ENCODE results near the gene CD53.

Gene CD53

DNA sequence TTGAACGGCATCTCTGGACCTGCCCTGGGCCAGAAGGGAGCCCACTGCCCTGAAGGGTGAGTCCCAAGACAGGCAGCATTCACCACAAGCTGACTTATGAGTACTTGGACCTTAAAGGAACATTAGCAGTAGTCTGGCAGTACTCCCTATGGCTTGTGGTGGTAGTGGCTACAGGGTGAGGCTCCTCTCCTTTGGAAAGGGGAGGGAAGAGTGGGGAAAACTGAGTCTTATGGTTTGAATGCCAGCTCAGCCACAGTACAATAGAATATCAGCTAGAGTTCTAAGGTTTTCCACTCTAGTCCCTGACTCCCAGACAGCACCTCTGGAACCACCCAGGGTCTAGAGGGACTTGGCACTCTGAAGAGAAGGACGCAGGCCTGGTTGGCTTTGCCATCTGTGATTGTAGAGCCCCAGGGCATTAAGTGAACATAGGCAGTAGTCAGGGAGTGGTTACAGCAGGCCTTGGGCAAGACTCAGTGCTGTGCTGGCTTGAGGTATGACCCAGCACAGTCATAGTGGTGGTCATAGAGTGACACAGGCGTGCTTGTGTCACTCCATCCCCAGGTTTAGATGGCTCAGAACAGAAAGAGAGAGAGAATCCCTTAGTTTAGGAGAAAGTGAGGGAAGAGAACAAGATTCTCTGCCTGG is 31.0 kb downstream of the CD53 start:
- H3K36me3 ChIP-seq (ENCODE audit: control insufficient read depth in 2 of 2, insufficient read depth in 2 of 2, low read length in 2 of 2) = peaks cover 0 to 2% of the 10 kb centered on the region in 2 donors
- no peak overlapping the region for H3K9ac ChIP-seq (ENCODE audit: low read depth in 1 of 2, low read length in 2 of 2)
- H3K4me3 ChIP-seq (ENCODE audit: low read length in 2 of 2) = no peak overlapping the region
- no peaks in the 10 kb centered on the region for H3K4me1 ChIP-seq (ENCODE audit: control insufficient read depth in 2 of 2, insufficient read depth in 2 of 2, low read length in 2 of 2)
- H3K9me3 ChIP-seq (ENCODE audit: control insufficient read depth in 2 of 2, low read length in 2 of 2) = no peaks in the 10 kb centered on the region
- no peak overlapping the region for H3K27ac ChIP-seq (ENCODE audit: low read depth in 2 of 2, low read length in 2 of 2)
- H3K27me3 ChIP-seq (ENCODE audit: control insufficient read depth in 2 of 2, insufficient read depth in 2 of 2, low read length in 2 of 2) = no peaks in the 10 kb centered on the region

DNA sequence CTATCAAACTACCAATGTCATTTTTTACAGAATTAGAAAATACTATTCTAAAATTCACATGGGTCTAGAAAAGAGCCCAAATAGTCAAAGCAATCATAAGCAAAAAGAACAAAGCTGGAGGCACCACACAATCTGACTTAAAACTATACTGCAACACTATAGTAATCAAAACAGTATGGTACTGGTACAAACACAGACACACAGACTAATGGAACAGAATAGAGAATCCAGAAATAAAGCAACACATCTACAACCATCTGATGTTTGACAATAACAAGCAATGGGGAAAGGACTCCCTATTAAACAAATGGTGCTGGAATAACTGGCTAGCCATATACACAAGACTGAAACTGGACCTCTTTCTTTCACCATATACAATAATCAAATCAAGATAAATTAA is 39.8 kb downstream of the CD53 start:
- no peaks in the 10 kb centered on the region for H3K4me1 ChIP-seq (ENCODE audit: control insufficient read depth in 2 of 2, insufficient read depth in 2 of 2, low read length in 2 of 2)
- H3K4me3 ChIP-seq (ENCODE audit: low read length in 2 of 2) = no peak overlapping the region
- H3K9me3 ChIP-seq (ENCODE audit: control insufficient read depth in 2 of 2, low read length in 2 of 2) = peaks cover 0 to 2% of the 10 kb centered on the region in 2 donors
- no peaks in the 10 kb centered on the region for H3K27me3 ChIP-seq (ENCODE audit: control insufficient read depth in 2 of 2, insufficient read depth in 2 of 2, low read length in 2 of 2)
- H3K9ac ChIP-seq (ENCODE audit: low read depth in 1 of 2, low read length in 2 of 2) = no peak overlapping the region
- H3K36me3 ChIP-seq (ENCODE audit: control insufficient read depth in 2 of 2, insufficient read depth in 2 of 2, low read length in 2 of 2) = no peaks in the 10 kb centered on the region
- no peak overlapping the region for H3K27ac ChIP-seq (ENCODE audit: low read depth in 2 of 2, low read length in 2 of 2)

DNA sequence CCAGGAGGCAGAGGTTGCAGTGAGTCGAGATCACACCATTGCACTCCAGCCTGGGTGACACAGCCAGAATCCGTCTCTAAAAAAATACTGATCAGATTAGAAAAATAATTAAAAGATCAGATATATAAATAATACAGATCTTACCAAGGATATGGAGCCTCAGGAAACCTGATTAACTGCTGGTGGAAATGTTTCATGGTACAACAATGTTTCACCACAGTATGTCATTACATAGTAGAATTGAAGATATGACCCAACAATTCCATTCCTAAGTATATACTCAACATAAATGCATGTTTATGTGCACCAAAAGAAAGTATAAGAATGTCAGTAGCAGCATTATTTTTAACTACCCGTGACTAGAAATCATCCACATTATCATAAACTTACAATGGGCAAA is 41.7 kb downstream of the CD53 start:
- peaks cover 0 to 2% of the 10 kb centered on the region in 2 donors for H3K9me3 ChIP-seq (ENCODE audit: control insufficient read depth in 2 of 2, low read length in 2 of 2)
- H3K27ac ChIP-seq (ENCODE audit: low read depth in 2 of 2, low read length in 2 of 2) = no peak overlapping the region
- no peak overlapping the region for H3K4me3 ChIP-seq (ENCODE audit: low read length in 2 of 2)
- no peaks in the 10 kb centered on the region for H3K36me3 ChIP-seq (ENCODE audit: control insufficient read depth in 2 of 2, insufficient read depth in 2 of 2, low read length in 2 of 2)
- no peak overlapping the region for H3K9ac ChIP-seq (ENCODE audit: low read depth in 1 of 2, low read length in 2 of 2)
- no peaks in the 10 kb centered on the region for H3K4me1 ChIP-seq (ENCODE audit: control insufficient read depth in 2 of 2, insufficient read depth in 2 of 2, low read length in 2 of 2)
- no peaks in the 10 kb centered on the region for H3K27me3 ChIP-seq (ENCODE audit: control insufficient read depth in 2 of 2, insufficient read depth in 2 of 2, low read length in 2 of 2)

DNA sequence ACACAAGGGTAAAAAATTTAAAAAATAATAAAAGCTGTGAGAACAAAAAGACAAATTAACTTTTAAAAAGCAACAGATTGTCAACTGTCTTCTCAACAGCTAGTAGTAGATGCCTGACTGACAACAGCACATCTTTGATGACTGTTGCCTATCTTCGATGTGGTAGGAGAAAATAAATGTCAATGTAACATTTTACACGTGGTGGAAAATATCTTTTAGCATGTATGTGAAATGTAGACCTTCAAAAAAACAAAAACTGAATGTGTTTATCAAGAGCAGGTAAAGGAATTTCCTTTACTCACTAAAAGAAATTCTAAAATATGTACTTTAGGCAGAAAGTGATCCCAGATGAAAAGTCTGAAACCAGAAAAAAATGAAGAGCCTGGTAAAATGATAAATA is 42.9 kb downstream of the CD53 start:
- Histone ChIP-seq H3K4me3 (ENCODE audit: low read length in 2 of 2) (no peak overlapping the region), H3K36me3 (ENCODE audit: control insufficient read depth in 2 of 2, insufficient read depth in 2 of 2, low read length in 2 of 2) (no peaks in the 10 kb centered on the region), H3K27me3 (ENCODE audit: control insufficient read depth in 2 of 2, insufficient read depth in 2 of 2, low read length in 2 of 2) (no peaks in the 10 kb centered on the region), H3K9me3 (ENCODE audit: control insufficient read depth in 2 of 2, low read length in 2 of 2) (peaks cover 0 to 2% of the 10 kb centered on the region in 2 donors), H3K27ac (ENCODE audit: low read depth in 2 of 2, low read length in 2 of 2) (no peak overlapping the region), H3K4me1 (ENCODE audit: control insufficient read depth in 2 of 2, insufficient read depth in 2 of 2, low read length in 2 of 2) (no peaks in the 10 kb centered on the region), H3K9ac (ENCODE audit: low read depth in 1 of 2, low read length in 2 of 2) (no peak overlapping the region)

DNA sequence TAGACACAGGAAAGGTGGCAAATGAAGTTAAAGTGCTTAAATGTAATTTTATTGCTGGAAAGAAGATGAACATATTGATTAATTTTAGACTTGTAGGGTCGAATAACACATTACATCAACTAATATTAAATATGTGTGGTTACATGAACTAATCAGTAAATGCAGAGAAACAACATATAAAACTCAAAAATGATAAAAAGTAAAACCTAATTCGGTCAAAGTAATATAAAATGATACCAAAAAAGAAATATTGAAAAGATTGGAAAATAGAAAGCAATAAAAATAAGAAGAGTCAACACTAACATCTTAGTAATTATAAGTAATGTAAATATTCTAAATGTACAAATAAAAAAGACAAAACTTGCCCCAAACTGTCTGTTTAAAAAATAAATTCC is 43.3 kb downstream of the CD53 start:
- Histone ChIP-seq H3K36me3 (ENCODE audit: control insufficient read depth in 2 of 2, insufficient read depth in 2 of 2, low read length in 2 of 2) (no peaks in the 10 kb centered on the region), H3K27ac (ENCODE audit: low read depth in 2 of 2, low read length in 2 of 2) (no peak overlapping the region), H3K4me1 (ENCODE audit: control insufficient read depth in 2 of 2, insufficient read depth in 2 of 2, low read length in 2 of 2) (no peaks in the 10 kb centered on the region), H3K27me3 (ENCODE audit: control insufficient read depth in 2 of 2, insufficient read depth in 2 of 2, low read length in 2 of 2) (no peaks in the 10 kb centered on the region), H3K9me3 (ENCODE audit: control insufficient read depth in 2 of 2, low read length in 2 of 2) (peaks cover 0 to 2% of the 10 kb centered on the region in 2 donors), H3K9ac (ENCODE audit: low read depth in 1 of 2, low read length in 2 of 2) (no peak overlapping the region), H3K4me3 (ENCODE audit: low read length in 2 of 2) (no peak overlapping the region)

DNA sequence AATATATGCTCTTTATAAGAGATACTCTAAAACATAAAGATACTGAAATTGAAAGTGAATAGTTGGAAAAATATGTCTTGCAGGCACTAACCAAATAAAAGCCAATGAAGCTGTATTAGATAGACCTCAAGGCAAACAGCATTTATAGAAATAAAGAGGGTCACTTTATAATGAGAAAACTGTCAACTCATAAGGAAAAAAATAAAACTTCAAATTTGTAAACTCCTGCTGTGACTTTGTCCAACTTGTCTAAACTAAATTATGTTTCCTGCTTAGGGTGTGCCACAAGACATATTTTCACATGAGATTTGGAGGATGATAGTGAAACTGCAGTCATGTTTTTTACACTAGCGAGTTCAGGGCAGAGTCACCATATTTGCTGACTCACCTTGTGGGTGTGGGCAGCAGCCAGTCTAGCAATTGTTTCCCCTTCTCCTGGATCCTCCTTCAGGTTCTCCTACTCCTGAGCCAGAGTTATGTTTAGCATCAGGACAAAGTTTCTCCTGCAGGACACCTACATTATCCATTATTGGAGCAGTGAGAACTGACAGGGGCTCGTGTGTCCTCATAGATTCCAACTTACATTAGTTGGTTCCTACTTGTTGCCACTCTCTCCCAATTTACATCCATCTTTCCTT is 43.8 kb downstream of the CD53 start:
- no peak overlapping the region for H3K9ac ChIP-seq (ENCODE audit: low read depth in 1 of 2, low read length in 2 of 2)
- no peaks in the 10 kb centered on the region for H3K4me1 ChIP-seq (ENCODE audit: control insufficient read depth in 2 of 2, insufficient read depth in 2 of 2, low read length in 2 of 2)
- no peaks in the 10 kb centered on the region for H3K36me3 ChIP-seq (ENCODE audit: control insufficient read depth in 2 of 2, insufficient read depth in 2 of 2, low read length in 2 of 2)
- no peak overlapping the region for H3K4me3 ChIP-seq (ENCODE audit: low read length in 2 of 2)
- H3K27ac ChIP-seq (ENCODE audit: low read depth in 2 of 2, low read length in 2 of 2) = no peak overlapping the region
- H3K27me3 ChIP-seq (ENCODE audit: control insufficient read depth in 2 of 2, insufficient read depth in 2 of 2, low read length in 2 of 2) = no peaks in the 10 kb centered on the region
- H3K9me3 ChIP-seq (ENCODE audit: control insufficient read depth in 2 of 2, low read length in 2 of 2) = peaks cover 0 to 2% of the 10 kb centered on the region in 2 donors

DNA sequence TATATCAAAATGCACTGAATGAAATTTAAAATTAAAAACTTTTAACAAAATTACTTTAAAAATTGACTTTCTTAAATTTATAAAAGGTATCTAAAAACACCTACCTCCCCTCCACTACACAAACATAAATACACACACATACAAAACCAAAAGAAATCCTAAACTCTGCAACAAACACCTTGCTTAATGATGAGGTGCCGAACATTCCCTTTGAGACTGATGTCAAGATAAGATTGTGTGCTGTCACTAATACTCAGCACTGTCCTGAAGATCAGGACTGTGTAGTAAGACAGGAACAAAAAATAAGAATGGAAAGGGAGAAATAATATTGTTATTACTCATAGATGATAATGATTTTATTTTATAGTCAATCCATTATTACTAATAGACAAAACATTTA is 45.1 kb downstream of the CD53 start:
- no peaks in the 10 kb centered on the region for H3K36me3 ChIP-seq (ENCODE audit: control insufficient read depth in 2 of 2, insufficient read depth in 2 of 2, low read length in 2 of 2)
- no peaks in the 10 kb centered on the region for H3K9me3 ChIP-seq (ENCODE audit: control insufficient read depth in 2 of 2, low read length in 2 of 2)
- no peaks in the 10 kb centered on the region for H3K4me1 ChIP-seq (ENCODE audit: control insufficient read depth in 2 of 2, insufficient read depth in 2 of 2, low read length in 2 of 2)
- H3K27ac ChIP-seq (ENCODE audit: low read depth in 2 of 2, low read length in 2 of 2) = no peak overlapping the region
- no peak overlapping the region for H3K9ac ChIP-seq (ENCODE audit: low read depth in 1 of 2, low read length in 2 of 2)
- no peaks in the 10 kb centered on the region for H3K27me3 ChIP-seq (ENCODE audit: control insufficient read depth in 2 of 2, insufficient read depth in 2 of 2, low read length in 2 of 2)
- no peak overlapping the region for H3K4me3 ChIP-seq (ENCODE audit: low read length in 2 of 2)

DNA sequence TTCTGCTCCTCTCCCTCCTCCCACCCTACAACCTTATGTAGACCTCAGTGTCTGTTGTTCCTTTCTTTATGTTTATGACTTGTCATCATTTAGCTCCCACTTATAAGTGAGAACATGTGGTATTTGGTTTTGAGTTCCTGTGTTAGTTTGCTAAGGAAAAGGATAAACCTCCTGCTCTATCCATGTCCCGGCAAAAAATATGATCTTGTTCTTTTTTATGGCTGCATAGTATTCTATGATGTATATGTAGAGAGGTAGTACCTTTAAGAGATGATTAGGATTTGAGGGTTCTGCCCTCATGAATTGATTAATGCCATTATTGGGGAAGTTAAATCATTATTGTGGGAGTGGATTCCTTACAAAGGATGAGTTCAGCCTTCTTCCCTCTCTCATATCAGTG is 49.0 kb downstream of the CD53 start:
- Histone ChIP-seq H3K9ac (ENCODE audit: low read depth in 1 of 2, low read length in 2 of 2) (no peak overlapping the region), H3K27me3 (ENCODE audit: control insufficient read depth in 2 of 2, insufficient read depth in 2 of 2, low read length in 2 of 2) (no peaks in the 10 kb centered on the region), H3K4me3 (ENCODE audit: low read length in 2 of 2) (no peak overlapping the region), H3K27ac (ENCODE audit: low read depth in 2 of 2, low read length in 2 of 2) (no peak overlapping the region), H3K9me3 (ENCODE audit: control insufficient read depth in 2 of 2, low read length in 2 of 2) (no peaks in the 10 kb centered on the region), H3K4me1 (ENCODE audit: control insufficient read depth in 2 of 2, insufficient read depth in 2 of 2, low read length in 2 of 2) (no peaks in the 10 kb centered on the region), H3K36me3 (ENCODE audit: control insufficient read depth in 2 of 2, insufficient read depth in 2 of 2, low read length in 2 of 2) (no peaks in the 10 kb centered on the region)

DNA sequence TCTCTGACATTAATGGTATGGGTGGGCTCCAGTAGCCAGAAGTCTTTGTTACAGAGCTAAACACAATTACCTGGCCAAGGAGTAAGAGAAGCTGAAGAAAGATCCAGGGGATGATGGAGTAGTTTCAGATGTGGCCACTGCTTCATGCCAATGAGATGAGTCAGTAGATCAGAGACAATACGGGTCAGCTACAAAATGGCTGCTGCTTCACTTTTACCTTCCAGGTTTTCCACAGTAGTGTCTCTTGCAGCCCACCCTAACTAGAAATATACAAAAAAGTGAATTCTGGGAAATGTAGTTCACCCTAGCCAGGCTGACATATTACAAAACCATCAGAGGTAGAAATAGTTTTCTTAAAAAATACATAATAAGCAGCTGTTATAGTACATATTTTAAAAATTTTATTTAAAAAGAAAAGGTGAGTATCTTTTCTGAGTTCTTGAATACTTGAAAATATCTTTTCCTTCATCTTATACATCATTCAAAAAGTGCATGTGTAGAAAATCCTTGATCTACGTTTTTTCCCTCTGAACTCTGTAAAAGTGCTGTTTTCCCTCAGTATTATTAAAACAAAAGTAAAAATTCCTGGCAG is 54.6 kb downstream of the CD53 start:
- H3K9ac ChIP-seq (ENCODE audit: low read depth in 1 of 2, low read length in 2 of 2) = no peak overlapping the region
- no peak overlapping the region for H3K27ac ChIP-seq (ENCODE audit: low read depth in 2 of 2, low read length in 2 of 2)
- no peaks in the 10 kb centered on the region for H3K4me1 ChIP-seq (ENCODE audit: control insufficient read depth in 2 of 2, insufficient read depth in 2 of 2, low read length in 2 of 2)
- H3K27me3 ChIP-seq (ENCODE audit: control insufficient read depth in 2 of 2, insufficient read depth in 2 of 2, low read length in 2 of 2) = no peaks in the 10 kb centered on the region
- no peak overlapping the region for H3K4me3 ChIP-seq (ENCODE audit: low read length in 2 of 2)
- no peaks in the 10 kb centered on the region for H3K36me3 ChIP-seq (ENCODE audit: control insufficient read depth in 2 of 2, insufficient read depth in 2 of 2, low read length in 2 of 2)
- no peaks in the 10 kb centered on the region for H3K9me3 ChIP-seq (ENCODE audit: control insufficient read depth in 2 of 2, low read length in 2 of 2)

DNA sequence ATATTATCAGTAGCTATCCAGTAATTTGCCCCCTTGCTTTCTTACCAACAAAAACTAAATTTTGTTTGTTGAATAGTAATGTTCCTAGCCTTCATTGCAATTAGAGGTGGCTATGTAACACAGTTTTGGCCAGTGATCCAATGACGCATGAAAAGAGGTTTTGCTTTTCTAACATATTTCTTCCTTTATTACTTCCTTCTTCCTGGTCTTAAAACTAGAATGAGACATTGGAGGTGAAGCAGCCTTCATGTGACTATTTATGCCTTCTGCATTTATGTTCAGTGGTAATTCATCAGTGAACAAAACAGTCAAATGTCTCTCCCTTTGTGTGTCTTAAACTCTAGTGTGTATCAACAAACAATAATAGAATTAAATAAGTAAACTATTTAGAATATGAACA is 55.2 kb downstream of the CD53 start:
- H3K9me3 ChIP-seq (ENCODE audit: control insufficient read depth in 2 of 2, low read length in 2 of 2) = no peaks in the 10 kb centered on the region
- no peaks in the 10 kb centered on the region for H3K36me3 ChIP-seq (ENCODE audit: control insufficient read depth in 2 of 2, insufficient read depth in 2 of 2, low read length in 2 of 2)
- H3K4me1 ChIP-seq (ENCODE audit: control insufficient read depth in 2 of 2, insufficient read depth in 2 of 2, low read length in 2 of 2) = no peaks in the 10 kb centered on the region
- H3K9ac ChIP-seq (ENCODE audit: low read depth in 1 of 2, low read length in 2 of 2) = no peak overlapping the region
- no peaks in the 10 kb centered on the region for H3K27me3 ChIP-seq (ENCODE audit: control insufficient read depth in 2 of 2, insufficient read depth in 2 of 2, low read length in 2 of 2)
- no peak overlapping the region for H3K4me3 ChIP-seq (ENCODE audit: low read length in 2 of 2)
- no peak overlapping the region for H3K27ac ChIP-seq (ENCODE audit: low read depth in 2 of 2, low read length in 2 of 2)
